PC-9 (cell line): ENCODE results near the gene UBAC1.

Source experiments
- EZH2 ChIP-seq: fragments of 200-600 bp; sonication (generic); IDR thresholded peaks from 2 replicates; pipeline ENCODE4 v1.8.0; 2017; ENCODE audit warnings: antibody characterized with exemption, low read depth
- TF ChIP-seq, protein P1 (sequence below): fragments of 200-600 bp; sonication (generic); conservative IDR thresholded peaks from 2 replicates; pipeline ENCODE4 v1.6.1; 2017; ENCODE audit warnings: mixed run types, antibody characterized with exemption, mild to moderate bottlenecking, moderate library complexity

GRCh38 chr9:135907006-135907430 is 54.2 kb downstream of the UBAC1 start:
- TF ChIP-seq, protein P1, sequence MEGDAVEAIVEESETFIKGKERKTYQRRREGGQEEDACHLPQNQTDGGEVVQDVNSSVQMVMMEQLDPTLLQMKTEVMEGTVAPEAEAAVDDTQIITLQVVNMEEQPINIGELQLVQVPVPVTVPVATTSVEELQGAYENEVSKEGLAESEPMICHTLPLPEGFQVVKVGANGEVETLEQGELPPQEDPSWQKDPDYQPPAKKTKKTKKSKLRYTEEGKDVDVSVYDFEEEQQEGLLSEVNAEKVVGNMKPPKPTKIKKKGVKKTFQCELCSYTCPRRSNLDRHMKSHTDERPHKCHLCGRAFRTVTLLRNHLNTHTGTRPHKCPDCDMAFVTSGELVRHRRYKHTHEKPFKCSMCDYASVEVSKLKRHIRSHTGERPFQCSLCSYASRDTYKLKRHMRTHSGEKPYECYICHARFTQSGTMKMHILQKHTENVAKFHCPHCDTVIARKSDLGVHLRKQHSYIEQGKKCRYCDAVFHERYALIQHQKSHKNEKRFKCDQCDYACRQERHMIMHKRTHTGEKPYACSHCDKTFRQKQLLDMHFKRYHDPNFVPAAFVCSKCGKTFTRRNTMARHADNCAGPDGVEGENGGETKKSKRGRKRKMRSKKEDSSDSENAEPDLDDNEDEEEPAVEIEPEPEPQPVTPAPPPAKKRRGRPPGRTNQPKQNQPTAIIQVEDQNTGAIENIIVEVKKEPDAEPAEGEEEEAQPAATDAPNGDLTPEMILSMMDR: no peak
- no peak for TF ChIP-seq EZH2
